GM23338 (cell line): ENCODE measurements around the gene FIG4. TPM values are rescaled to one million over a fixed set of nuclear protein-coding genes. Genes with fewer than 3 reads are reported as not detected.

ENCODE experiments used
- ATAC-seq: fragments of 200-7000 bp; cut with Tn5 transposase; 3 replicates; pipeline ENCODE4 v1.9.1; 2020
- DNase-seq: peaks from one replicate; pipeline ENCODE4 v3.0.0-alpha.2; 2015; ENCODE audit warnings: low spot score
- H2AFZ ChIP-seq: fragments of 200-600 bp; sonication (generic); 2 replicates; pipeline ENCODE4 v1.8.0; 2016; ENCODE audit warnings: antibody characterized with exemption, mild to moderate bottlenecking, moderate library complexity
- H3F3A ChIP-seq: fragments of 200-600 bp; sonication (generic); replicated peaks from 2 replicates; pipeline ENCODE4 v1.8.0; 2017; ENCODE audit warnings: antibody characterized with exemption, mixed run types, low read depth
- H3K27ac ChIP-seq: fragments of 200-600 bp; sonication (generic); 2 replicates; pipeline ENCODE4 v1.6.1; 2016; ENCODE audit warnings: low read depth
- H3K27me3 ChIP-seq: fragments of 200-600 bp; sonication (generic); 2 replicates; pipeline ENCODE4 v1.8.0; 2016; ENCODE audit warnings: mild to moderate bottlenecking, mixed run types, moderate library complexity; ENCODE audit not compliant: insufficient read depth
- H3K36me3 ChIP-seq: fragments of 200-600 bp; sonication (generic); 2 replicates; pipeline ENCODE4 v1.8.0; 2016; ENCODE audit warnings: mild to moderate bottlenecking; ENCODE audit not compliant: insufficient read depth
- H3K4me1 ChIP-seq: fragments of 200-600 bp; sonication (generic); 2 replicates; pipeline ENCODE4 v1.8.0; 2016; ENCODE audit warnings: mild to moderate bottlenecking, moderate library complexity; ENCODE audit not compliant: insufficient read depth
- H3K4me2 ChIP-seq: fragments of 200-600 bp; sonication (generic); 2 replicates; pipeline ENCODE4 v1.7.1; 2017; ENCODE audit warnings: mixed run types
- H3K4me3 ChIP-seq: fragments of 200-600 bp; sonication (generic); 2 replicates; pipeline ENCODE4 v1.6.1; 2016; ENCODE audit warnings: mixed run types
- H3K79me2 ChIP-seq: fragments of 200-600 bp; sonication (generic); replicated peaks from 2 replicates; pipeline ENCODE4 v1.8.0; 2017; ENCODE audit warnings: mild to moderate bottlenecking; ENCODE audit not compliant: insufficient read depth
- H3K9me2 ChIP-seq: fragments of 200-600 bp; sonication (generic); 2 replicates; pipeline ENCODE4 v1.8.0; 2017; ENCODE audit not compliant: insufficient read depth
- H4K20me1 ChIP-seq: fragments of 200-600 bp; sonication (generic); replicated peaks from 2 replicates; pipeline ENCODE4 v1.8.0; 2017; ENCODE audit warnings: mild to moderate bottlenecking; ENCODE audit not compliant: insufficient read depth
- H3K27ac Mint-ChIP-seq: 2 replicates; pipeline ENCODE4 v1.8.0; 2020; ENCODE audit warnings: inconsistent platforms, mild to moderate bottlenecking, moderate library complexity, mixed read lengths
- H3K27me3 Mint-ChIP-seq: 3 replicates; pipeline ENCODE4 v1.8.0; 2022; ENCODE audit warnings: low read depth, mild to moderate bottlenecking, moderate library complexity, mixed read lengths, inconsistent platforms; ENCODE audit not compliant: insufficient read depth, poor library complexity
- H3K36me3 Mint-ChIP-seq: 3 replicates; pipeline ENCODE4 v1.8.0; 2021; ENCODE audit warnings: low read depth, mild to moderate bottlenecking, inconsistent platforms, moderate library complexity, mixed read lengths
- H3K4me1 Mint-ChIP-seq: 3 replicates; pipeline ENCODE4 v1.8.0; 2020; ENCODE audit warnings: mild to moderate bottlenecking, inconsistent platforms, mixed read lengths
- H3K4me3 Mint-ChIP-seq: 3 replicates; pipeline ENCODE4 v1.8.0; 2021; ENCODE audit warnings: moderate library complexity, mild to moderate bottlenecking, inconsistent platforms, mixed read lengths
- H3K9me3 Mint-ChIP-seq: 3 replicates; pipeline ENCODE4 v1.8.0; 2020; ENCODE audit warnings: moderate library complexity, mild to moderate bottlenecking, inconsistent platforms, mixed read lengths
- CREB1 ChIP-seq: fragments of 250-450 bp; sonication (Bioruptor Pico); IDR thresholded peaks from 2 replicates; pipeline ENCODE4 v1.5.0; 2020; ENCODE audit warnings: low read depth, mild to moderate bottlenecking, moderate library complexity
- CTCF ChIP-seq, 2 experiments: fragments of 200-600 bp in 1 of 2; sonication (generic) in 1 of 2; conservative IDR thresholded peaks; 2 replicates each; pipeline versions ENCODE4 v1.5.1 to v1.6.1; 2016 to 2017; ENCODE audit warnings: antibody characterized with exemption in 2 of 2, low read depth in 2 of 2, mild to moderate bottlenecking in 2 of 2, moderate library complexity in 1 of 2
- ETS1 ChIP-seq: IDR thresholded peaks from 2 replicates; pipeline ENCODE4 v1.6.1; 2016; ENCODE audit warnings: antibody characterized with exemption
- EZH2 ChIP-seq: fragments of 200-600 bp; sonication (generic); IDR thresholded peaks from one replicate; pipeline ENCODE4 v1.8.0; 2017; ENCODE audit warnings: antibody characterized with exemption, mild to moderate bottlenecking, low read depth; ENCODE audit not compliant: unreplicated experiment
- EZH2phosphoT487 ChIP-seq: fragments of 200-600 bp; sonication (generic); IDR thresholded peaks from one replicate; pipeline ENCODE4 v1.8.1; 2018; ENCODE audit warnings: antibody characterized with exemption; ENCODE audit not compliant: unreplicated experiment
- JUNB ChIP-seq: IDR thresholded peaks from one replicate; pipeline ENCODE4 v1.6.1; 2016; ENCODE audit warnings: antibody characterized with exemption; ENCODE audit not compliant: unreplicated experiment
- NANOG ChIP-seq: IDR thresholded peaks from 2 replicates; pipeline ENCODE4 v1.6.1; 2016; ENCODE audit warnings: antibody characterized with exemption, borderline replicate concordance
- POLR2AphosphoS5 ChIP-seq: IDR thresholded peaks from 2 replicates; pipeline ENCODE4 v1.6.1; 2016; ENCODE audit warnings: antibody characterized with exemption, low read depth
- REST ChIP-seq: IDR thresholded peaks from one replicate; pipeline ENCODE4 v1.6.1; 2018; ENCODE audit warnings: antibody characterized with exemption; ENCODE audit not compliant: unreplicated experiment
- STAT1 ChIP-seq: IDR thresholded peaks from one replicate; pipeline ENCODE4 v1.6.1; 2016; ENCODE audit warnings: antibody characterized with exemption; ENCODE audit not compliant: unreplicated experiment
- ZNF114 ChIP-seq: fragments of 250-450 bp; sonication (Bioruptor Pico); IDR thresholded peaks from 2 replicates; pipeline ENCODE4 v1.5.0; 2020; ENCODE audit warnings: mild to moderate bottlenecking, moderate library complexity
- ZNF331 ChIP-seq: fragments of 250-450 bp; sonication (Bioruptor Pico); IDR thresholded peaks from 2 replicates; pipeline ENCODE4 v1.5.0; 2020; ENCODE audit warnings: low read depth, mild to moderate bottlenecking, moderate library complexity
- ZNF462 ChIP-seq: fragments of 250-450 bp; sonication (Bioruptor Pico); IDR thresholded peaks from 2 replicates; pipeline ENCODE4 v1.5.0; 2020; ENCODE audit warnings: mild to moderate bottlenecking, moderate library complexity
- polyA plus RNA-seq: library from polyadenylated mRNA; unstranded; fragments of >200 nt; fragmentation: Nextera tagmentation; extraction: Ambion mirVana; gene quantifications from 2 replicates; pipeline ENCODE4 v1.2.1, GENCODE V29; 2016
- total RNA-seq: library from RNA; depleted of rRNA; stranded (reverse); fragments of >200 nt; shearing (Covaris generic); gene quantifications from 2 replicates; pipeline ENCODE4 v1.2.3, GENCODE V29; 2014

FIG4 gene
- total and polyA plus RNA-seq, 2 experiments from 2014 or later = 7.0 to 16.9 TPM

- no peak overlapping the region for H2AFZ ChIP-seq
- no peak overlapping the region for H3K27ac ChIP-seq
These were observed 30.4 kb upstream of the FIG4 start for GRCh38 chr6:109660526-109661320.

More at GRCh38 chr6:109660526-109661320, 30.4 kb upstream of the FIG4 start:
- H3K4me3 ChIP-seq = no peak overlapping the region
- no peak overlapping the region for H3K4me2 ChIP-seq
- H3K79me2 ChIP-seq = no peaks in the 10 kb centered on the region
- ATAC-seq (no peak), DNase-seq (no peak)
- Mint-ChIP-seq H3K4me3 (no peak overlapping the region), H3K36me3 (no peaks in the 10 kb centered on the region), H3K27ac (no peak overlapping the region), H3K9me3 (no peaks in the 10 kb centered on the region), H3K27me3 (no peaks in the 10 kb centered on the region), H3K4me1 (no peaks in the 10 kb centered on the region)
- H3K36me3 ChIP-seq = no peaks in the 10 kb centered on the region
- no peaks in the 10 kb centered on the region for H3K4me1 ChIP-seq
- H3K9me2 ChIP-seq = peaks cover 3% of the 10 kb centered on the region; the same call in 1 of the 2 replicates
- H4K20me1 ChIP-seq = no peaks in the 10 kb centered on the region
- TF ChIP-seq ZNF462 (CRISPR knock-in tag) (no peak), REST (no peak), ZNF331 (CRISPR knock-in tag) (no peak), ETS1 (no peak), ZNF114 (CRISPR knock-in tag) (no peak), CREB1 (CRISPR knock-in tag) (no peak), NANOG (no peak), EZH2 (no peak), STAT1 (no peak), CTCF (conservative IDR thresholded peaks at IDR 0.05; ENCODE audit: low read depth in 2 of 2) (no peak), EZH2phosphoT487 (no peak), JUNB (no peak), POLR2AphosphoS5 (no peak)
- H3K27me3 ChIP-seq = no peaks in the 10 kb centered on the region
- H3F3A ChIP-seq = no peaks in the 10 kb centered on the region
